Smooth muscle cell (in vitro differentiated cells): ENCODE data around the gene LRFN4. TPM values are rescaled to one million over a fixed set of nuclear protein-coding genes. Genes with fewer than 3 reads are reported as not detected.

Experiments
- DNase-seq: peaks from one replicate; lab custom pipeline; 2025; ENCODE audit not compliant: unreplicated experiment; lab: John Stamatoyannopoulos, UW
- H2AFZ ChIP-seq: fragments of 200-600 bp; sonication (generic); 2 replicates; pipeline ENCODE4 v1.6.0; 2016; ENCODE audit warnings: antibody characterized with exemption, low read depth, mild to moderate bottlenecking
- H3F3A ChIP-seq: fragments of 200-600 bp; sonication (generic); 2 replicates; pipeline ENCODE4 v1.6.0; 2017; ENCODE audit warnings: antibody characterized with exemption, low read depth
- H3K27ac ChIP-seq: fragments of 200-600 bp; sonication (generic); 2 replicates; pipeline ENCODE4 v1.5.1; 2016; ENCODE audit warnings: low read depth, mild to moderate bottlenecking
- H3K27me3 ChIP-seq: fragments of 200-600 bp; sonication (generic); 2 replicates; pipeline ENCODE4 v1.6.1; 2016; ENCODE audit warnings: low read depth, mild to moderate bottlenecking
- H3K36me3 ChIP-seq: fragments of 200-600 bp; sonication (generic); 2 replicates; pipeline ENCODE4 v1.5.1; 2016; ENCODE audit warnings: low read depth
- H3K4me1 ChIP-seq: fragments of 200-600 bp; sonication (generic); 2 replicates; pipeline ENCODE4 v1.5.1; 2016; ENCODE audit warnings: low read depth
- H3K4me2 ChIP-seq: fragments of 200-600 bp; sonication (generic); 2 replicates; pipeline ENCODE4 v1.6.0; 2016; ENCODE audit warnings: mild to moderate bottlenecking
- H3K4me3 ChIP-seq: fragments of 200-600 bp; sonication (generic); 2 replicates; pipeline ENCODE4 v1.5.1; 2016; ENCODE audit warnings: mild to moderate bottlenecking
- H3K79me2 ChIP-seq: fragments of 200-600 bp; sonication (generic); 2 replicates; pipeline ENCODE4 v1.6.0; 2016; ENCODE audit warnings: low read depth, mild to moderate bottlenecking
- H3K9ac ChIP-seq: fragments of 200-600 bp; sonication (generic); 2 replicates; pipeline ENCODE4 v1.6.0; 2016; ENCODE audit warnings: low read depth
- H3K9me3 ChIP-seq: fragments of 200-600 bp; sonication (generic); replicated peaks from 2 replicates; pipeline ENCODE4 v1.5.1; 2016; ENCODE audit warnings: low read depth
- H4K20me1 ChIP-seq: fragments of 200-600 bp; sonication (generic); 2 replicates; pipeline ENCODE4 v1.6.0; 2016; ENCODE audit warnings: low read depth
- CTCF ChIP-seq: fragments of 200-600 bp; sonication (generic); IDR thresholded peaks from 2 replicates; pipeline ENCODE4 v1.5.1; 2017; ENCODE audit warnings: borderline replicate concordance, mild to moderate bottlenecking, antibody characterized with exemption; ENCODE audit not compliant: insufficient read depth, poor library complexity, severe bottlenecking
- WGBS: methylation state at CpG from one replicate; pipeline ENCODE4 v1.1.7; 2016; ENCODE audit warnings: low lambda C conversion rate; 5-methylcytosine and 5-hydroxymethylcytosine counted together
- polyA plus RNA-seq: library from polyadenylated mRNA; unstranded; fragments of >200 nt; fragmentation: Nextera tagmentation; extraction: Ambion mirVana; gene quantifications from 2 replicates; pipeline ENCODE4 v1.2.1, GENCODE V29; 2016
- total RNA-seq: library from RNA; depleted of rRNA; stranded (reverse); fragments of >200 nt; gene quantifications from 2 replicates; pipeline ENCODE4 v1.2.3, GENCODE V29; 2014

Gene LRFN4
- total and polyA plus RNA-seq, 2 experiments from 2014 or later, result 14.7 to 37.6 TPM

- H3K4me3 ChIP-seq, result no peak overlapping the region
- H4K20me1 ChIP-seq, result no peaks in the 10 kb centered on the region
- no peaks in the 10 kb centered on the region for H3K9me3 ChIP-seq
- H2AFZ ChIP-seq, result no peak overlapping the region
- H3K9ac ChIP-seq, result no peak overlapping the region
- no peaks in the 10 kb centered on the region for H3K4me1 ChIP-seq
- no peaks in the 10 kb centered on the region for H3K79me2 ChIP-seq
- no peaks in the 10 kb centered on the region for H3F3A ChIP-seq
- WGBS, result 52% methylated on average over 27 of the region's 27 CpGs
- DNase-seq, result no peak
- H3K27ac ChIP-seq, result no peak overlapping the region
- H3K27me3 ChIP-seq, result no peaks in the 10 kb centered on the region
- H3K36me3 ChIP-seq, result no peaks in the 10 kb centered on the region
- peak; percentile 24 for TF ChIP-seq CTCF
- H3K4me2 ChIP-seq, result no peak overlapping the region
Observed at GRCh38 chr11:66868726-66869566, 12.1 kb downstream of the LRFN4 start.

DNA sequence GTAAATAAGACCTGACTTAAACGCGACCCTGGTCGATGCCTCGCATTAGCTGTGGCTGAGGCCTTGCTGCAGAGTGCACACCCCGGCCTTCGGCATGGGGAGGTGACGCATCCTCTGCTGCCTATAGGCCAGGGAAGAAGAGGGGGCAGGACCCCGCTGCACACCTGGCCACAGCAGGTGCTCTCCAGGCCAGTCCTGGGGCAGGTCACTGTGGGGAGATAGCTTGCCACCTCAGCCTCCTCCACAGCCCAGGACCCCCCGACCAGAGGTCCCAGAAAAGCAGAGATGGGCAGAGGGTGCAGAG is 12.7 kb downstream of the LRFN4 start:
- WGBS, result 92% methylated on average over 9 of the region's 9 CpGs

GRCh38 chr11:66870131-66870530 is 13.3 kb downstream of the LRFN4 start:
- no peak overlapping the region for H3K4me3 ChIP-seq

More for the DNA sequence above, 12.7 kb downstream of the LRFN4 start:
- Histone ChIP-seq H2AFZ (no peak overlapping the region), H3K27ac (no peak overlapping the region), H3K9me3 (no peaks in the 10 kb centered on the region), H3K27me3 (no peaks in the 10 kb centered on the region), H3F3A (no peaks in the 10 kb centered on the region), H3K4me2 (no peak overlapping the region), H3K4me3 (no peak overlapping the region), H3K4me1 (no peaks in the 10 kb centered on the region), H4K20me1 (no peaks in the 10 kb centered on the region), H3K36me3 (no peaks in the 10 kb centered on the region), H3K9ac (no peak overlapping the region), H3K79me2 (no peaks in the 10 kb centered on the region)
- TF ChIP-seq CTCF, result no peak
- DNase-seq, result no peak

More at GRCh38 chr11:66870131-66870530, 13.3 kb downstream of the LRFN4 start:
- no peaks in the 10 kb centered on the region for H3K4me1 ChIP-seq
- WGBS, result 98% methylated on average over 16 of the region's 16 CpGs
- no peak overlapping the region for H3K27ac ChIP-seq
- no peaks in the 10 kb centered on the region for H3K27me3 ChIP-seq
- no peaks in the 10 kb centered on the region for H3K36me3 ChIP-seq
- no peak for TF ChIP-seq CTCF
- DNase-seq, result no peak
- H2AFZ ChIP-seq, result no peak overlapping the region
- H4K20me1 ChIP-seq, result no peaks in the 10 kb centered on the region
- no peak overlapping the region for H3K9ac ChIP-seq
- no peaks in the 10 kb centered on the region for H3F3A ChIP-seq
- H3K9me3 ChIP-seq, result no peaks in the 10 kb centered on the region
- no peak overlapping the region for H3K4me2 ChIP-seq
- no peaks in the 10 kb centered on the region for H3K79me2 ChIP-seq
